Activated CD8-positive, alpha-beta T cell treated with anti-CD3 and anti-CD28 coated beads, Interleukin-2, amount 10 ng/mL, durations not matched to agents 7 days and 5 days (primary cell): Measurements from ENCODE around the gene SLC9B1. TPM values are rescaled to one million over a fixed set of nuclear protein-coding genes. Genes with fewer than 3 reads are reported as not detected.
A peak's percentile ranks its signal among the peaks of the same experiment; 100 is the strongest.
"Not testable (repeated sequence)": the region's sequence is repeated elsewhere in the genome, so short reads cannot be mapped to it uniquely, and the experiment has no call there.

ENCODE experiments used
- ATAC-seq: fragments of 150-1000 bp; cut with Tn5 transposase; one replicate; pipeline ENCODE4 v1.10.0; 2021; ENCODE audit warnings: moderate library complexity
- CTCF ChIA-PET: fragments of 350-600 bp; sonication (Branson Sonifier 250); formaldehyde crosslinking; loops from one replicate; lab custom pipeline; 2021; ENCODE audit warnings: antibody characterized with exemption; lab: Charles Lee
- POLR2A ChIA-PET: fragments of 350-600 bp; sonication (Branson Sonifier 250); formaldehyde crosslinking; loops from one replicate; lab custom pipeline; 2021; ENCODE audit warnings: antibody characterized with exemption; lab: Charles Lee
- DNase-seq: peaks from one replicate; pipeline ENCODE4 v3.0.0-alpha.2; 2020
- H3K27ac Mint-ChIP-seq: one replicate; pipeline ENCODE4 v1.8.0; 2021; ENCODE audit warnings: mild to moderate bottlenecking, mixed read lengths
- H3K27me3 Mint-ChIP-seq: one replicate; pipeline ENCODE4 v1.8.0; 2021; ENCODE audit warnings: low read depth, mixed read lengths
- H3K36me3 Mint-ChIP-seq: one replicate; pipeline ENCODE4 v1.8.0; 2021; ENCODE audit warnings: low read depth, mixed read lengths
- H3K4me1 Mint-ChIP-seq: one replicate; pipeline ENCODE4 v1.8.0; 2021; ENCODE audit warnings: low read depth, mixed read lengths
- H3K4me3 Mint-ChIP-seq: one replicate; pipeline ENCODE4 v1.8.0; 2021; ENCODE audit warnings: mild to moderate bottlenecking, mixed read lengths
- H3K9me3 Mint-ChIP-seq: one replicate; pipeline ENCODE4 v1.8.0; 2022; ENCODE audit warnings: mixed read lengths; ENCODE audit not compliant: insufficient read depth
- total RNA-seq, 2 experiments: library from RNA; stranded (reverse); gene quantifications; one replicate each; pipeline ENCODE4 v1.2.3, GENCODE V29; 2021

Gene SLC9B1
- total RNA-seq, 2 experiments from 2014 or later: 0.83 to 1.3 TPM

GRCh38 chr4:102871772-102872171, 147.7 kb downstream of the SLC9B1 start:
- peak overlapping the region; percentile 8 for H3K27ac Mint-ChIP-seq
- peaks cover 39% of the 10 kb centered on the region for H3K4me1 Mint-ChIP-seq
- no peak for ATAC-seq
- H3K36me3 Mint-ChIP-seq: peaks cover 53% of the 10 kb centered on the region
- peaks cover 11% of the 10 kb centered on the region for H3K9me3 Mint-ChIP-seq
- DNase-seq: no peak
- H3K27me3 Mint-ChIP-seq: no peaks in the 10 kb centered on the region
- POLR2A ChIA-PET: interaction anchor here (4.5 kb wide), 1 partner anchor 45 kb away, joined by 29 read pairs; the partner anchor contains the start of gene UBE2D3
- H3K4me3 Mint-ChIP-seq: no peak overlapping the region
- CTCF ChIA-PET: no interaction called here

GRCh38 chr4:102869569-102870197, 149.8 kb downstream of the SLC9B1 start:
- peak overlapping the region; percentile 98 for H3K27ac Mint-ChIP-seq
- POLR2A ChIA-PET: interaction anchor here (0.6 to 5.4 kb wide), 22 partner anchors 8 to 525 kb away, joined by 3 to 346 read pairs (median 4); partner anchors contain the start of genes MANBA, NFKB1, SLC39A8 and UBE2D3
- CTCF ChIA-PET: interaction anchor here (0.7 to 3.9 kb wide), 8 partner anchors 9 to 437 kb away, joined by 3 to 48 read pairs (median 3); partner anchors contain the start of gene UBE2D3
- peaks cover 58% of the 10 kb centered on the region for H3K4me1 Mint-ChIP-seq
- H3K4me3 Mint-ChIP-seq: peak overlapping the region; percentile 98
- peaks cover 44% of the 10 kb centered on the region for H3K36me3 Mint-ChIP-seq
- H3K27me3 Mint-ChIP-seq: no peaks in the 10 kb centered on the region
- H3K9me3 Mint-ChIP-seq: no peaks in the 10 kb centered on the region
- ATAC-seq (no peak), DNase-seq (no peak)

- ChIA-PET POLR2A (interaction anchor here (0.6 to 5.4 kb wide), 24 partner anchors 9 to 524 kb away, joined by 3 to 346 read pairs (median 4); partner anchors contain the start of genes MANBA, NFKB1, SLC39A8 and UBE2D3), CTCF (interaction anchor here (0.7 to 3.9 kb wide), 9 partner anchors 9 to 437 kb away, joined by 3 to 48 read pairs (median 3); partner anchors contain the start of gene UBE2D3)
- Mint-ChIP-seq H3K36me3 (peaks cover 43% of the 10 kb centered on the region), H3K4me3 (peak within 1 kb of the TSS; percentile 98), H3K27me3 (no peaks in the 10 kb centered on the region), H3K4me1 (peaks cover 62% of the 10 kb centered on the region), H3K9me3 (no peaks in the 10 kb centered on the region), H3K27ac (peak within 1 kb of the TSS; percentile 98)
- DNase-seq (peak; percentile 95), ATAC-seq (peak; percentile 88)
These were observed 150.5 kb downstream of the SLC9B1 start, which contains the start of gene CISD2 for GRCh38 chr4:102868781-102869568. TSS of gene CISD2 (plus strand) at chr4:102868992. CDS start at chr4:102869085, 93 bp downstream.

GRCh38 chr4:102868153-102868780, 151.2 kb downstream of the SLC9B1 start:
- peak overlapping the region; percentile 98 for H3K27ac Mint-ChIP-seq
- H3K9me3 Mint-ChIP-seq: peaks cover 6% of the 10 kb centered on the region
- peaks cover 42% of the 10 kb centered on the region for H3K36me3 Mint-ChIP-seq
- ChIA-PET POLR2A (interaction anchor here (0.8 to 5.4 kb wide), 13 partner anchors 10 to 523 kb away, joined by 3 to 346 read pairs (median 6); partner anchors contain the start of genes MANBA, NFKB1, SLC39A8 and UBE2D3), CTCF (interaction anchor here (1.2 to 3.9 kb wide), 5 partner anchors 8 to 141 kb away, joined by 3 to 48 read pairs (median 3); partner anchors contain the start of gene UBE2D3)
- DNase-seq (peak; percentile 39), ATAC-seq (no peak)
- H3K27me3 Mint-ChIP-seq: no peaks in the 10 kb centered on the region
- peak overlapping the region; percentile 98 for H3K4me3 Mint-ChIP-seq
- H3K4me1 Mint-ChIP-seq: peaks cover 62% of the 10 kb centered on the region

GRCh38 chr4:102867278-102868152, 152.0 kb downstream of the SLC9B1 start:
- peaks cover 57% of the 10 kb centered on the region for H3K4me1 Mint-ChIP-seq
- peak overlapping the region; percentile 98 for H3K27ac Mint-ChIP-seq

GRCh38 chr4:102865327-102865726, 154.2 kb downstream of the SLC9B1 start:
- DNase-seq, ATAC-seq, CTCF ChIA-PET, H3K4me3 Mint-ChIP-seq, H3K27me3 Mint-ChIP-seq: not testable (repeated sequence)
- H3K9me3 Mint-ChIP-seq: peaks cover 14% of the 10 kb centered on the region
- H3K36me3 Mint-ChIP-seq: peaks cover 48% of the 10 kb centered on the region
- H3K27ac Mint-ChIP-seq: peak overlapping the region; percentile 43
- peaks cover 45% of the 10 kb centered on the region for H3K4me1 Mint-ChIP-seq
- POLR2A ChIA-PET: interaction anchor here (0.7 to 5.4 kb wide), 2 partner anchors 26 to 40 kb away, joined by 3 to 346 read pairs; partner anchors contain the start of gene UBE2D3

More at GRCh38 chr4:102867278-102868152, 152.0 kb downstream of the SLC9B1 start:
- Mint-ChIP-seq H3K36me3 (peaks cover 40% of the 10 kb centered on the region), H3K4me3 (peak overlapping the region; percentile 98), H3K27me3 (no peaks in the 10 kb centered on the region), H3K9me3 (peaks cover 9% of the 10 kb centered on the region)
- ATAC-seq (no peak), DNase-seq (no peak)
- ChIA-PET POLR2A (interaction anchor here (0.9 to 5.4 kb wide), 8 partner anchors 30 to 367 kb away, joined by 4 to 346 read pairs (median 8); partner anchors contain the start of genes MANBA, NFKB1 and UBE2D3), CTCF (interaction anchor here (1.3 to 3.9 kb wide), 3 partner anchors 41 to 142 kb away, joined by 3 to 48 read pairs (median 9); partner anchors contain the start of gene UBE2D3)

GRCh38 chr4:102862747-102863146, 156.8 kb downstream of the SLC9B1 start:
- Mint-ChIP-seq H3K4me3 (no peak overlapping the region), H3K36me3 (peaks cover 59% of the 10 kb centered on the region), H3K27me3 (no peaks in the 10 kb centered on the region), H3K9me3 (peaks cover 25% of the 10 kb centered on the region), H3K4me1 (peaks cover 42% of the 10 kb centered on the region), H3K27ac (no peak overlapping the region)
- POLR2A ChIA-PET: interaction anchor here (2.3 kb wide), 1 partner anchor 35 kb away, joined by 6 read pairs; no protein-coding TSS in a partner anchor
- DNase-seq (no peak), ATAC-seq (no peak)
- CTCF ChIA-PET: interaction anchor here (1.6 kb wide), 1 partner anchor 11 kb away, joined by 5 read pairs; no protein-coding TSS in a partner anchor

- Mint-ChIP-seq H3K4me3 (no peak overlapping the region), H3K27ac (no peak overlapping the region), H3K9me3 (peaks cover 25% of the 10 kb centered on the region), H3K36me3 (peaks cover 59% of the 10 kb centered on the region), H3K4me1 (peaks cover 35% of the 10 kb centered on the region), H3K27me3 (no peaks in the 10 kb centered on the region)
- no peak for DNase-seq
- CTCF ChIA-PET: interaction anchor here (1.6 kb wide), 1 partner anchor 10 kb away, joined by 5 read pairs; no protein-coding TSS in a partner anchor
- no peak for ATAC-seq
- POLR2A ChIA-PET: no interaction called here
These were observed 157.5 kb downstream of the SLC9B1 start for GRCh38 chr4:102862016-102862415.

- no peak for ATAC-seq
- Mint-ChIP-seq H3K36me3 (peaks cover 56% of the 10 kb centered on the region), H3K27me3 (no peaks in the 10 kb centered on the region), H3K4me3 (no peak overlapping the region), H3K9me3 (peaks cover 25% of the 10 kb centered on the region), H3K4me1 (peaks cover 24% of the 10 kb centered on the region), H3K27ac (no peak overlapping the region)
- ChIA-PET CTCF (interaction anchor here (1.5 to 1.6 kb wide), 2 partner anchors 8 to 9 kb away, joined by 3 to 5 read pairs; partner anchors contain the start of gene CISD2), POLR2A (interaction anchor here (1.4 to 1.9 kb wide), 2 partner anchors 9 to 33 kb away, joined by 6 to 8 read pairs; partner anchors contain the start of genes CISD2 and UBE2D3)
- no peak for DNase-seq
These were observed 158.7 kb downstream of the SLC9B1 start for GRCh38 chr4:102860611-102861324.
